HG03432 (cell line): Measurements from ENCODE around the gene C11orf91.
"Not testable (repeated sequence)": the region's sequence is repeated elsewhere in the genome, so short reads cannot be mapped to it uniquely, and the experiment has no call there.

Experiments used
- ATAC-seq: cut with Tn5 transposase; IDR thresholded peaks from one replicate; pipeline ENCODE4 v1.9.1; 2021; ENCODE audit warnings: mild to moderate bottlenecking, moderate library complexity; ENCODE audit not compliant: unreplicated experiment

C11orf91 gene

GRCh38 chr11:33672273-33672672, 28.4 kb downstream of the C11orf91 start:
- no peak for ATAC-seq

DNA sequence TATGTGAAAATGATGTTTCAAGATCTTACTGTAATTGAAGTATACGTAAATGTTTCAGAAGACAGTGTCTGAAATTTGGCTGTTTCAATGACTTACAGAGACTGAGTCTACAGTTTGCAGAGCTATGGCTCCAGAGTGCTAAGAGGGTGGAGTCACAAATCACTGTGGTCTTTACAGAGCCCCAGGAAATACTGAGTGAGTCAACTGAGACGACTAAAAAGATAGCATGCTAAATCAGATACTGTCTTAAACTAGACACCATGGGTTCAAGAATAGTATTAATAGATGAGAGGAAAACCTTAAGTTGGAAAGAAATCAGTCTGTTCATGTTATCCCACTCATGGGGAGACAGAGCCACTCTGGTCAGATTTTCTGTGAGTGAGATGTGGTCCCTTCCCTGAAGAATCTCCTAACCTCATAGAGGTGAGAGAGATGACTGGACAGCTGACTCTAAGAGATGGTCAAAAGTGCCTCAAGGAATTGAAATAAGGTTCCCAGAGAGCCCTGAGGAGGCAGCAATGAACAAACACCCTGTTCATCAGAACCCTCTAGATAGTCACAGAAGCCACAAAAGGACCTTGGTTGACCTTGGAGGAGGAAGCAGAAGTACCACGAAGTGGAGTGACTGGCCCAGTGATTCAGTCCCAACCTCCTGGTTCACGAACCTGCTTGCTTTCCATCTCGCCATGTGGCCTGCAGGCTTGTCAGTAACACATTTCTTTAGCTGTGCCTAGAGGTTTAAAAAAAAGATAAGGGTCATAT, 30.2 kb downstream of the C11orf91 start:
- ATAC-seq = no peak

GRCh38 chr11:33669598-33670249, 30.9 kb downstream of the C11orf91 start:
- no peak for ATAC-seq

DNA sequence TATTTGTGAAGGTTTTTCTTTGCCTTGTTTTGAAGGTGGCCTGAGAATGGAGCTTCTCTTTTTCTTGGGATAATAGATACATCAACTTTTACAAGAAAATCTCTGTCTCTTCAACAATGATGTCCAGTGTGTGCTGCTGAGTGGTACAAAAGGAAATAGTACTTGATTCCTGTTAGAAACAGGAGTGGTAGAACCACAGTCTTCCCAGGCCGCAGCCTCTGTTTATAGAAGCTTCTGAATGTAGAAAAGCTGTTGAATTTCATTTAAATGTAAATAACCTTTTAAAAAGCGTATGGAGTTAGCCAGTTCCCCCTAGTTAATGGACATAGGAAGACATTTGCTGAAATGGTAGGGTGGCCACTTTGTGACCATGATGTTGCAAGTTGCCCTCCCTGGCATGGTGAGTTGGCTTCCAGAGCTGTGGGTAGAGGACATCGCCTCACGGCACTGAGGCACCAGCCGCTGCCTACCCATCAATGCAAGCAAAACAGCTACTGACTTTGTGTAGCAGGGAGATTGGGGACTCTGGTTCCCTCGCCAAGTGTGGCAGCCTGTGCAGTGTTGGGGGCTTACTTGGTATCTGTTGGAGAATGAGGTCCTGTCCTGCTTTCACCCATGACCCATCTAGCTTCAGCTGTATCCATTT, 31.6 kb downstream of the C11orf91 start:
- ATAC-seq = no peak

- ATAC-seq = no peak
Observed at GRCh38 chr11:33668468-33668825, 32.2 kb downstream of the C11orf91 start.

- no peak for ATAC-seq
Observed at GRCh38 chr11:33667819-33668467, 32.7 kb downstream of the C11orf91 start.

DNA sequence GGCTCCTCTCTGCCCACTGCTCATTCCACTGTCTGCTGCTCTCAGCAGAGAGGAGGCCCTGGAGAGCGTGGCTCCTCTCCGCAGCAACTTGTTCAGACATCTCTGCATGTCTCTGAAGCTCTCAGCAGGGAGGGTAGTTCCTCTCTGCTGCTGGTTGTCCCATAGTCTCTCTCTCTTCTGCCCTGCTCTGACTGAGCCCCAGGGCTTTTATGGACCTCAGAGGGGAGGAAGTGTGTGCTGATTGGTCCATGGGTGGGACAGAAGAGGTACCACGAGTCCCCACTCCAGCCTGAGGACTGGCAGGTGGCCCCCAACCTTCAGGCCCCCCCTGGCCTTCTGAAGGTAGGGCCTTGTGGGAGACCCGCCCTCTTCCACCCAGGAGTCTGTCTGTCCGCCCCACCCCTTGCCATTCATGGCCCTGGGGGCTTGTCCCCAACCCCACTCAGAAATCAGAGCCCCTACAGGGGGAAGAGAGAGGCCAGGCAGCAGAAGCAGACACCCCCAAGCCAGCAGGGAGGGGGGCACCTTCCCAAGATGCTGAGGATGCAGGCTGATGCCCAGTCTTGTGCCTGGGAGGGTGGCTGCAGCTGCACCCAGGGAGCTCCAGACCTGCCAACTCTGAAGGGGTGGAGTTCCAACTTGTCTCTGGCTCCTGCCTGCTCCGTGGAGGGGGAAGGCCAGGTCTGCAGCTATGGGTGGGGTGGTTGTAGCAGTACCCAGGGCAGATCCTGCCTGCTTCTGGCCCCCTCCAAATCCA, 35.1 kb downstream of the C11orf91 start:
- ATAC-seq = no peak

DNA sequence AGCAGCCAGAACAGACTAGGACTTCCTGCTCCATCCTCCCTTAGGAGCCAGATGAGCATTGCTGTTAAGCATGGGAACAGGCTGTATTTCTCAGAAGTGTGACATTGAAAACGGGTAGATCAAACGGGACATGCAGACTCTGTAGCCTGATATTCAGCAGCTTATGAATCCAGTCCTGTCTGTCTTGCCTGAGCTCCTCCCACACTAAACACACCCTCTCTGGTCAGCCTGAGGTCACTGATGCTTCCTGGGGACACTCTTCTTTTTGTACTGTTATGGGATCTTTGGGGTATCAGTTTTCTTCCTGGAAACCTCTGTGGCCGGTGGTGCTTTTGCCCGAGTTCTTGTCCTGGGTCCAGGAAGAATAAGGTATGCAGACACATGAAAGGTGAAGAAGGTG, 35.8 kb downstream of the C11orf91 start:
- ATAC-seq = no peak

DNA sequence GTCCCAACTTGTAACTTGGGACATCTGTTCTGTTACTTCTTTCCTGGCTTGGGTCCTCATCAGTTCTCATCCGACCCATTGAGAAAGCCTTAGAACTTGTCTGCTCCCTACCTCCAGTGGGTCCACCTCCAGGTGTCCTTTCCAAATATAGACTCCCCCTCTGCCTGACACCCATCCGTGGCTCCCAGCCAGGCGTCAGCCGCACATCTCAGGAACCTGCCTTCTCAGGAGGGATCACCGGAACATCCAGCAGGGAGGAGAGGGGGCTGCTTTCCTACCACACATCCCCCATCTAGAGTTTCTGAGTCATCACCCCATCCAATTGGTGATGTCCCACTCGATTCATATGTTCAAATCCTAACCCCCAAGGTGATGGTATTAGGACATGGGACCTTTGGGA, 36.5 kb downstream of the C11orf91 start:
- ATAC-seq = no peak

- ATAC-seq = no peak
Observed at GRCh38 chr11:33663121-33663520, 37.5 kb downstream of the C11orf91 start.

DNA sequence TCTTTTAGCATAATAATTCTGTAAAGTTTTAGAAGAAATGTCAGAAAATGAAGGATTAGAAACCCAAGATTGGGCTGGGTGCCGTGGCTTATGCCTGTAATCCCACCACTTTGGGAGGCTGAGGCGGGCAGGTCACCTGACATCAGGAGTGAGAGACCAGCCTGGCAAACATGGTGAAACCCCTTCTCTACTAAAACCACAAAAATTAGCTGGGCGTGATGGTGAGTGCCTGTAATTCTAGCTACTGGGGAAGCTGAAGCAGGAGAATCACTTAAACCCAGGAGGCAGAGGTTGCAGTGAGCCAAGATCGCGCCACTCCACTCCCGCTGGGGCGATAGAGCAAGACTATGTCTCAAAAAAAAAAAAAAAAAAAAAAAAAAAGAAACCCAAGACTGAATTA, 39.1 kb downstream of the C11orf91 start:
- not testable (repeated sequence) for ATAC-seq

GRCh38 chr11:33660962-33661361, 39.7 kb downstream of the C11orf91 start:
- no peak for ATAC-seq

DNA sequence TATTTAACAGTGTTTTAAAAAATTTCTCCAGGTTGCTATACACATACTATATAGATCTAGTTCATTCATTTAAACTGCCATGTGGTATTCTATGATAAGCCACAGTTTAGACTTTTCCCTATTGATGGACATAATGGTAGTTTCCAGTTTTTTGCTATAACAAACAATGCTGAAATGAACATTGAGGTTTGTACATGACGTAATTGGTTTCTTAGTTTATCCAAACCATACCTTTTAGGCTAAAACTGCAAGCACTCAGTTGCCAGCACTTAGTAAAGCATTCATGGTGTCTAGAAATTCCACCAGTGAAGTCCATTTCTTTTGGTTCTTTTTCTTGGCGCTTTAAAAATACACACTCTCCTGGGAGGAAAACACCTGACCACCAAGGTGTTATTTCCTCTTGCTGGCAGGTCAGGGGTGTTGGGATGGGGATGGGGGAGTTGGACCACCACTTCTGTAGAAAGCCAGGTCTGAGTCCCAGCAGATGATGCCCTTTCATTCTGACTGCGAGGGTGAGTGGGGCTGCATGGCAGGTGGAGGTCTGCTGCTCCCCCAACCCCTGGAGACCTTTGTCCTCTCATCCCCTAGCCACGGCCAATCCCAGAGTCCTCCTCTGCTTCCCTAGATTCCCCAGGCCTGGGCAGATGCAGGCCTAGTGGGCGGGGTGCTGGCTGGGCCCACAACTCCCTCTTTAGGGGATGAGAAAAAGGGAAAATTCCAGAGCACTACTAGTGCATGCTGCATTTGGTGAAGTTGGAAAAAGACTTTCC, 41.1 kb downstream of the C11orf91 start:
- ATAC-seq = no peak

GRCh38 chr11:33658195-33658900, 42.3 kb downstream of the C11orf91 start:
- no peak for ATAC-seq

DNA sequence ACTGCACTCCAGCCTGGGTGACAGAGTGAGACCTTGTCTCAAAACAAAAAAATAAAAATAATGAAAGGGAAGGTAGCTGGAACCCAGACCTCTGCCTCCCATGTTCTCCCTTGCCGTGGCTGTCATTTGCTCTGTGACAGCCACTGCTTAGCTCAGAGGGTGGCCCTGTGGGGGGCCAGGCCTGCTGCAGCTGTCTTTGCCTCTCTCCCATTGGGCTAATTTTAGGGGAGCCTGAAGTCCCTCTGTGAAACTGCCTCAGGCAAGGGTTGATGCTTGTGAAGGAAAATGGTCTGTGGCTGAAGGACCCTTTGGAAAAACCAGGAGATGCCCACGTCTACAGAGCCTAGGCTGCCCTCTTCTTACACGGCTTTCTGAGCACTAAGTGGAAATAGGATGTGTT, 42.9 kb downstream of the C11orf91 start:
- no peak for ATAC-seq

- no peak for ATAC-seq
Observed at GRCh38 chr11:33656768-33657167, 43.9 kb downstream of the C11orf91 start.

DNA sequence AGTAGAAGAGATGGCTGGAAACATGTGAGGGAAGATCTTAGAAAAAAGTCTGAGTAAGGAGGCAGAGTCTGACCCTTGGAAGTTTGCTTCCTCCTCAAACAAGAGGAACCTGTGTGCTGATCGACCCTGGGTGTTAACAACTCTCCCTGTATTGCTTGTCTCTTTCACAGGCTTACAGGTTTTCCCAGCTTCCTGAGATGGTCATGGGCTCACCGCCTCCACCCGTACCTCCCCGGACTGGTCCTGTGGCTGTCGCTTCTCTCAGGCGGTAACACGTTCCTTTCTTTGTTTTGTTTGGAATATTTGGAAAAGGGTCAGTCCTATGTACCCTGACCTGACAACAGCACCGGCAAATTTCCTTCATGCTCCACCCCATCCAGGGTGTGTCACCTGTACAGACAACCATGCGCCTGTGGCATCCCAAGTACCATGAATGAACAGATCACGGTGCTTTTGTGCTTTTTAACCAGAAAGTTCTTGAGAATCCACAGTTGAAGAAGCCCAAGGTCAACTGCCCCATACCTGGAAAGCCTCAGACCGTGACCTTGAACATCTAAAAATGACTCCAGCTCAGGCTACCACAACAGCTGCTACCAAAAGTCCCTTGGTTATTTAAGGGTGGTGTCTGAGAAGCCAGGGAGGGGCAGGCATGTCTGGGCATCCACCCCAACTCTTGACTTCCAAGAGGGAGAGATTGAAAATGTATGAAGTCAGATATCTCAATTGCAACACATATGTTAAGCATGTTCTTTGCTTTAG, 44.6 kb downstream of the C11orf91 start:
- ATAC-seq = peak; percentile 81

DNA sequence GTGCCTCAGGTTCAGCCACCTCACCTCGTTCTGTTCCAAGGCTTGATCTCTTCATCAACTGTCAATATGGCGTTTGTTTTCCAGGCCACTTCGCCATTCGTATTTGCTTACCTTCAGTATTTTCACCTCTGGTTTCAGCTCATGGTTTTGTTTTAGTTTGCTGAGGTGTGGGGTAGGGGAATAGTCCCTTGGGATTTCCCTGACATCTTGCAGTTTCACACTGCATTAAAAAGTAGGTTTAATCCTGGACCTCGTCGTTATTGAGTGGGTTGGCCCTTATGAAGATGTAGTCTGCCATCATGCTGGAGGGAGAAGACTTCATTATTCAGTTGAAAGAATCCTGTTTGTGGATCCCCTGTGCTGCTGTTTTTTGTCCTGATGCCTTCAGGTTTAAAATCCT, 46.0 kb downstream of the C11orf91 start:
- ATAC-seq = no peak

- ATAC-seq = no peak
Observed at GRCh38 chr11:33652930-33653329, 47.7 kb downstream of the C11orf91 start.
